ENCODE measurements around the gene KRAS.

DNA sequence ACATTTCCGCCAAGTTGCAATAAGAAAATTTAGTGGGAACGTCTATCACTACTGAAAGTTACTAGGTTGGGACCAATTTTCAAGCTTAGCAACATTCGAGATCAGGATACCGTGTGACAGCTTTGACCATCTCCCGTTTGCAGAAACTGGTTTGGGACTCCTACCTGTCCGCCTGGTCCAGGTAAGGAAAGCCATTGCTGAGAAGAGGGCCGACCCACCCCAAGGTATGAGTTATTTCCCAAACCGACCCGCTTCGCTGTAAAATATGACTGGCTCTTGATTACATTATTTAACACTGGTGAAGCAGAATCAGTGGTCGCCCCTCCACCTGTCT, 56.0 kb downstream of the KRAS start:
- TF ChIP-seq, protein P1, sequence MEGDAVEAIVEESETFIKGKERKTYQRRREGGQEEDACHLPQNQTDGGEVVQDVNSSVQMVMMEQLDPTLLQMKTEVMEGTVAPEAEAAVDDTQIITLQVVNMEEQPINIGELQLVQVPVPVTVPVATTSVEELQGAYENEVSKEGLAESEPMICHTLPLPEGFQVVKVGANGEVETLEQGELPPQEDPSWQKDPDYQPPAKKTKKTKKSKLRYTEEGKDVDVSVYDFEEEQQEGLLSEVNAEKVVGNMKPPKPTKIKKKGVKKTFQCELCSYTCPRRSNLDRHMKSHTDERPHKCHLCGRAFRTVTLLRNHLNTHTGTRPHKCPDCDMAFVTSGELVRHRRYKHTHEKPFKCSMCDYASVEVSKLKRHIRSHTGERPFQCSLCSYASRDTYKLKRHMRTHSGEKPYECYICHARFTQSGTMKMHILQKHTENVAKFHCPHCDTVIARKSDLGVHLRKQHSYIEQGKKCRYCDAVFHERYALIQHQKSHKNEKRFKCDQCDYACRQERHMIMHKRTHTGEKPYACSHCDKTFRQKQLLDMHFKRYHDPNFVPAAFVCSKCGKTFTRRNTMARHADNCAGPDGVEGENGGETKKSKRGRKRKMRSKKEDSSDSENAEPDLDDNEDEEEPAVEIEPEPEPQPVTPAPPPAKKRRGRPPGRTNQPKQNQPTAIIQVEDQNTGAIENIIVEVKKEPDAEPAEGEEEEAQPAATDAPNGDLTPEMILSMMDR (IDR thresholded peaks at IDR 0.05; ENCODE audit: insufficient read depth, low read length, poor library complexity, severe bottlenecking) = no peak
- TF ChIP-seq EZH2phosphoT487 (conservative IDR thresholded peaks at IDR 0.05; ENCODE audit: low read length) = no peak

All from SU-DHL-6 (cell line).